GM11168 (cell line): ENCODE measurements around the gene WDPCP.

Experiments
- in situ Hi-C: fragments of 300-500 bp; cut with MboI; formaldehyde crosslinking; loops from one replicate; pipeline ENCODE4 v1.12.0; 2022; ENCODE audit warnings: low sequenced_read_pairs; ENCODE audit not compliant: unreplicated experiment

Gene WDPCP

DNA sequence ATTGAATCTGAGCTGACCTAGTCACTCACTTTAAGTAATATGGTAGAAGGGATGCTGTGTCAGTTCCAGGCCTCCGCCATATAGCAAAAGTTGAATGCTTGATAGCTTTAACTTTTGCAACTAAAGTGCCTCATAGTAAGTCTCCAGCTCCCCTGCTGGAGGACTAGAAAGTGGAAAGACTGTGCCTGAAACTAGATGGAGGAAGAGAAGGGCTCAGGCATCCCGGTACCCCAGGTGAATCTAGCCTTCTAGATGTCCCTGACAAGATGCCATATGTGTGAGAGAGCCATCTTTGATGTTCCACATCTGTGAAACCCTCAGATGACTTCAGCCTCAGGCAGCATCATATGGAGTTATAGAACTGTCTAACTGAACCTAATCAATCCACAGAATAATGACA, 516.6 kb downstream of the WDPCP start:
- in situ Hi-C loops, result no loop called here
